Measurements from ENCODE around the gene ASB18. TPM values are rescaled to one million over a fixed set of nuclear protein-coding genes. Genes with fewer than 3 reads are reported as not detected.

The ASB18 gene
- total and polyA plus RNA-seq, 2 of the 8 experiments (the other 6 are each of a cell fraction or from before 2014, with no cell fraction given) = not detected

DNA sequence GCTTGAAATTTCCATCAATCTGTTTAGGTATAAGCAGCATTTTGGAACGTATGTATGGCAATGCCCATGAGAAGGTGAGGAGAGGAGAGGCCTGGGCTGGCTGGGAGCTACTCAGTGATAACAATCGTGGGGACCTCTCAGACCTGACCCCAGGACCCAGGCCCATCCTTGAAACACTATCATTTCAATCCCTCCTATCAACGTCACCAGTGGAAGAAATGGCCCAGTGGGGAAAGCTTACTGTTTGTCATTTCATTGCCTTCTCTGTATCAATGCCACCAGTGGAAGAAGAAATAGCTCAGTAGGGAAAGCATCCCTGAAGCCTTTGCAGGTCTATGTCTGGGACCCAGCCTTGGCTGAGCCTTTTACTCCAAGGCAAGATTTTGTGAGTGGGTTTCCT lies 44.8 kb downstream of the ASB18 start:
- 94% methylated on average over 3 of the region's 3 CpGs; no CpG with 5 or more reads in 1 of the 2 experiments for WGBS, 2 experiments (ENCODE audit: extremely low coverage in 1 of 2, insufficient coverage in 1 of 2, insufficient read length in 1 of 2, insufficient replicate concordance in 2 of 2, low coverage in 1 of 2, low lambda C conversion rate in 2 of 2, missing lambda C conversion rate in 1 of 2)
- no peaks in the 10 kb centered on the region for H3K4me1 ChIP-seq (replicated peaks in 1 of 4; ENCODE audit: control insufficient read depth in 3 of 4, insufficient read depth in 4 of 4, low read length in 3 of 4)
- H4K20me1 ChIP-seq (replicated peaks in 1 of 2; ENCODE audit: control insufficient read depth in 1 of 2, insufficient read depth in 2 of 2, low read length in 2 of 2) = no peaks in the 10 kb centered on the region
- no peak overlapping the region for H4K91ac ChIP-seq (replicated peaks; ENCODE audit: insufficient read length, low read length)
- peaks cover 7 to 13% of the 10 kb centered on the region in 2 experiments for H3K9me3 ChIP-seq (ENCODE audit: insufficient read depth in 2 of 2, low read depth in 1 of 2, low read length in 1 of 2)
- no peaks in the 10 kb centered on the region; a peak in 1 of 8 replicates for H3K36me3 ChIP-seq (ENCODE audit: control insufficient read depth in 2 of 4, insufficient read depth in 4 of 4, low read length in 3 of 4)
- no peak overlapping the region for H3K9ac ChIP-seq (replicated peaks in 1 of 4; ENCODE audit: extremely low read depth in 1 of 4, low read depth in 3 of 4, low read length in 3 of 4)
- H4K8ac ChIP-seq (ENCODE audit: extremely low read depth, insufficient read depth, low read length) = no peak overlapping the region
- no peak overlapping the region for H2AK5ac ChIP-seq (ENCODE audit: low read depth, low read length)
- no peak overlapping the region for H4K5ac ChIP-seq (ENCODE audit: insufficient read length, low read depth, low read length)
- H3K23ac ChIP-seq (ENCODE audit: insufficient read length) = no peak overlapping the region
- H3K4ac ChIP-seq (replicated peaks; ENCODE audit: insufficient read length, low read depth, low read length) = no peak overlapping the region
- ChIA-PET CTCF (ENCODE audit: partially characterized antibody) (interaction anchor here (0.7 to 1.8 kb wide), 6 partner anchors 10 to 1372 kb away, joined by 3 to 7 read pairs (median 4); no protein-coding TSS in a partner anchor), POLR2A (ENCODE audit: partially characterized antibody) (interaction anchor here (0.9 to 2.0 kb wide), 2 partner anchors 9 to 10 kb away, joined by 3 to 4 read pairs; no protein-coding TSS in a partner anchor)
- DNase-seq (ENCODE audit: low read depth in 1 of 2, low spot score in 2 of 2) (no peak), FAIRE-seq (no peak)
- no peaks in the 10 kb centered on the region for H3K79me1 ChIP-seq (ENCODE audit: low read depth, low read length)
- H3K18ac ChIP-seq (ENCODE audit: extremely low read depth, low read length) = no peak overlapping the region
- H2BK5ac ChIP-seq (ENCODE audit: low read depth, low read length) = no peak overlapping the region
- H2BK12ac ChIP-seq (ENCODE audit: low read depth, low read length) = no peak overlapping the region
- H3K56ac ChIP-seq (replicated peaks; ENCODE audit: insufficient read length, low read depth, low read length) = no peak overlapping the region
- H3K14ac ChIP-seq (ENCODE audit: insufficient read length) = no peak overlapping the region
- no peak overlapping the region for H3K27ac ChIP-seq (ENCODE audit: low read depth, low read length)
- H3K4me3 ChIP-seq (ENCODE audit: extremely low read depth in 1 of 4, insufficient read depth in 2 of 4, low read depth in 3 of 4, low read length in 4 of 4) = no peak overlapping the region
- H3K79me2 ChIP-seq (ENCODE audit: control insufficient read depth in 1 of 2, insufficient read depth in 2 of 2, low read length in 2 of 2) = no peaks in the 10 kb centered on the region
- H3K23me2 ChIP-seq (ENCODE audit: low read depth, low read length) = no peaks in the 10 kb centered on the region
- no peak overlapping the region for H2BK120ac ChIP-seq (replicated peaks; ENCODE audit: low read depth, low read length)
- H3K4me2 ChIP-seq (ENCODE audit: insufficient read depth in 1 of 2, low read depth in 2 of 2, low read length in 2 of 2) = no peak overlapping the region
- H2AFZ ChIP-seq (ENCODE audit: low read length) = no peak overlapping the region
- no peak overlapping the region for H2BK20ac ChIP-seq (ENCODE audit: low read length)
- no peak overlapping the region for H2BK15ac ChIP-seq (ENCODE audit: low read length)
- TF ChIP-seq SUZ12 (IDR thresholded peaks at IDR 0.05; ENCODE audit: low read length) = no peak
- TF ChIP-seq, protein P1, sequence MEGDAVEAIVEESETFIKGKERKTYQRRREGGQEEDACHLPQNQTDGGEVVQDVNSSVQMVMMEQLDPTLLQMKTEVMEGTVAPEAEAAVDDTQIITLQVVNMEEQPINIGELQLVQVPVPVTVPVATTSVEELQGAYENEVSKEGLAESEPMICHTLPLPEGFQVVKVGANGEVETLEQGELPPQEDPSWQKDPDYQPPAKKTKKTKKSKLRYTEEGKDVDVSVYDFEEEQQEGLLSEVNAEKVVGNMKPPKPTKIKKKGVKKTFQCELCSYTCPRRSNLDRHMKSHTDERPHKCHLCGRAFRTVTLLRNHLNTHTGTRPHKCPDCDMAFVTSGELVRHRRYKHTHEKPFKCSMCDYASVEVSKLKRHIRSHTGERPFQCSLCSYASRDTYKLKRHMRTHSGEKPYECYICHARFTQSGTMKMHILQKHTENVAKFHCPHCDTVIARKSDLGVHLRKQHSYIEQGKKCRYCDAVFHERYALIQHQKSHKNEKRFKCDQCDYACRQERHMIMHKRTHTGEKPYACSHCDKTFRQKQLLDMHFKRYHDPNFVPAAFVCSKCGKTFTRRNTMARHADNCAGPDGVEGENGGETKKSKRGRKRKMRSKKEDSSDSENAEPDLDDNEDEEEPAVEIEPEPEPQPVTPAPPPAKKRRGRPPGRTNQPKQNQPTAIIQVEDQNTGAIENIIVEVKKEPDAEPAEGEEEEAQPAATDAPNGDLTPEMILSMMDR (IDR thresholded peaks at IDR 0.05; ENCODE audit: control extremely low read depth in 1 of 3, insufficient read depth in 1 of 3, low read depth in 1 of 3, low read length in 3 of 3) = no peak
- no peak for TF ChIP-seq KDM4A (IDR thresholded peaks at IDR 0.05; ENCODE audit: low read depth, low read length, severe bottlenecking)
- no peak for TF ChIP-seq KDM5A (IDR thresholded peaks at IDR 0.05; ENCODE audit: low read length)
- TF ChIP-seq NANOG (IDR thresholded peaks at IDR 0.05; ENCODE audit: insufficient read depth, low read depth, low read length, poor library complexity, severe bottlenecking) = no peak
- no peak for TF ChIP-seq CHD2 (IDR thresholded peaks at IDR 0.05; ENCODE audit: low read length)
- TF ChIP-seq SRF (IDR thresholded peaks at IDR 0.05; ENCODE audit: low read depth, low read length) = no peak
- H3K27me3 ChIP-seq (replicated peaks in 1 of 4; ENCODE audit: control insufficient read depth in 3 of 4, extremely low read depth in 1 of 4, insufficient read depth in 3 of 4, low read length in 3 of 4) = no peaks in the 10 kb centered on the region; a peak in 1 of 7 replicates

Data from H1 (cell line).